Ovary (tissue), 3 donors: ENCODE results near the gene CEP68.

Experiments used
- CTCF ChIP-seq, 3 donors: fragments of 450-650 bp in 2 of 3; fragments of 200-600 bp in 1 of 3; IDR thresholded peaks; one replicate each; pipeline versions ENCODE4 v1.5.1 to v1.8.0; 2016 to 2022; ENCODE audit warnings: antibody characterized with exemption in 3 of 3, mild to moderate bottlenecking in 1 of 3
- EP300 ChIP-seq: sonication (generic); formaldehyde crosslinking; IDR thresholded peaks from one replicate; pipeline ENCODE4 v1.6.1; 2017; ENCODE audit warnings: antibody characterized with exemption
- donor health status: DM: no; HTN: no; CAD: no.

- TF ChIP-seq CTCF (IDR thresholded peaks at IDR 0.05) (no peak), EP300 (no peak)
Measured at GRCh38 chr2:65097844-65098243, 41.6 kb downstream of the CEP68 start.
